HepG2 (cell line): ENCODE measurements around the gene WNK2. TPM values are rescaled to one million over a fixed set of nuclear protein-coding genes. Genes with fewer than 3 reads are reported as not detected.

Experiments
- ATAC-seq: fragments of 200-7000 bp; cut with Tn5 transposase; 3 replicates; pipeline ENCODE4 v1.9.1; 2020; ENCODE audit warnings: mild to moderate bottlenecking, moderate library complexity
- BruUV-seq: library from RNA; stranded (reverse); fragments of 400-500 nt; replicated peaks from 2 replicates; lab custom pipeline; 2021; lab: Mats Ljungman, UMichigan
- CTCF ChIA-PET: fragments of 300-600 bp; formaldehyde crosslinking; extraction: SDS; loops from one replicate; lab custom pipeline; 2021; ENCODE audit warnings: low total read pairs, inconsistent platforms, low intra/inter-chr PET ratio; lab: Yijun Ruan, JAX
- POLR2A ChIA-PET: fragments of 350-600 bp; sonication (Branson Sonifier 250); formaldehyde crosslinking; loops from one replicate; lab custom pipeline; 2020; ENCODE audit warnings: antibody characterized with exemption, inconsistent platforms; lab: Yijun Ruan, JAX
- DNase-seq: peaks from one replicate; pipeline ENCODE4 v3.0.0-alpha.2; 2015; ENCODE audit warnings: low spot score
- FAIRE-seq: peaks from 3 replicates; lab custom pipeline; 2011; peaks lifted over from hg19 to GRCh38; lab: Jason Lieb, UNC
- H2AFZ ChIP-seq: one replicate; pipeline ENCODE4 v1.6.1; 2011; ENCODE audit warnings: low read length, inconsistent platforms
- H3K27ac ChIP-seq: fragments of 300-600 bp; 3 replicates; pipeline ENCODE4 v1.8.0; 2011; ENCODE audit warnings: mixed run types, mild to moderate bottlenecking, mixed read lengths, low read length, inconsistent platforms; ENCODE audit not compliant: insufficient read depth; ENCODE audit errors: extremely low read length
- H3K27me3 ChIP-seq, 2 experiments: fragments of 200-600 bp in 1 of 2; 2 replicates in 1 of 2; 3 replicates in 1 of 2; pipeline versions ENCODE4 v1.6.0 to v1.8.0; 2011; ENCODE audit warnings: low read length in 2 of 2, mild to moderate bottlenecking in 2 of 2, moderate library complexity in 2 of 2, inconsistent platforms in 1 of 2; ENCODE audit not compliant: insufficient read depth in 2 of 2, control insufficient read depth in 1 of 2
- H3K36me3 ChIP-seq, 2 experiments: fragments of 200-600 bp in 1 of 2; replicated peaks in 1 of 2; 2 replicates in 1 of 2; 3 replicates in 1 of 2; pipeline versions ENCODE4 v1.5.1 to v1.8.0; 2011; ENCODE audit warnings: low read length in 2 of 2, inconsistent platforms in 1 of 2; ENCODE audit not compliant: insufficient read depth in 2 of 2, control insufficient read depth in 1 of 2
- H3K4me1 ChIP-seq: 2 replicates; pipeline ENCODE4 v1.5.1; 2012; ENCODE audit warnings: low read length, inconsistent platforms; ENCODE audit not compliant: insufficient read depth
- H3K4me2 ChIP-seq: 2 replicates; pipeline ENCODE4 v1.6.0; 2011; ENCODE audit warnings: low read depth, low read length, inconsistent platforms
- H3K4me3 ChIP-seq, 3 experiments: fragments of 200-600 bp in 1 of 3; sonication (generic), shearing (Covaris generic) in 1 of 3; replicated peaks in 1 of 3; 2 replicates each; pipeline ENCODE4 v1.5.1; 2011 to 2016; ENCODE audit warnings: low read length in 3 of 3, inconsistent platforms in 2 of 3, low read depth in 2 of 3, mild to moderate bottlenecking in 2 of 3, control low read depth in 1 of 3, mixed read lengths in 1 of 3; ENCODE audit not compliant: insufficient read depth in 1 of 3
- H3K79me2 ChIP-seq: one replicate; pipeline ENCODE4 v1.6.1; 2011; ENCODE audit warnings: low read length, inconsistent platforms; ENCODE audit not compliant: insufficient read depth
- H3K9ac ChIP-seq: 2 replicates; pipeline ENCODE4 v1.6.0; 2011; ENCODE audit warnings: mild to moderate bottlenecking, low read depth, low read length, inconsistent platforms; ENCODE audit not compliant: insufficient read depth
- H3K9me3 ChIP-seq: 2 replicates; pipeline ENCODE4 v1.5.1; 2012; ENCODE audit warnings: mild to moderate bottlenecking, low read length
- H4K20me1 ChIP-seq: 2 replicates; pipeline ENCODE4 v1.6.0; 2011; ENCODE audit warnings: inconsistent platforms, mild to moderate bottlenecking, low read length, moderate library complexity; ENCODE audit not compliant: insufficient read depth
- FOSL2 ChIP-seq: sonication (generic); formaldehyde crosslinking; IDR thresholded peaks from 2 replicates; pipeline ENCODE4 v1.4.0; 2020; ENCODE audit warnings: missing genetic modification reagents
- HNF4G ChIP-seq, 2 experiments: sonication (generic) in 1 of 2; formaldehyde crosslinking in 1 of 2; IDR thresholded peaks; 2 replicates each; pipeline versions ENCODE4 v1.4.0 to v1.6.1; 2011 to 2020; ENCODE audit warnings: borderline replicate concordance in 2 of 2, low read depth in 2 of 2, mild to moderate bottlenecking in 2 of 2, low read length in 1 of 2, missing genetic modification reagents in 1 of 2, moderate library complexity in 1 of 2
- ISL2 ChIP-seq: sonication (generic); formaldehyde crosslinking; IDR thresholded peaks from 2 replicates; pipeline ENCODE4 v1.5.0; 2020; ENCODE audit warnings: missing genetic modification reagents
- SMARCE1 ChIP-seq: fragments of 450-650 bp; IDR thresholded peaks from 2 replicates; pipeline ENCODE4 v1.6.1; 2017; ENCODE audit warnings: borderline replicate concordance
- TCF12 ChIP-seq, 2 experiments: fragments of 450-650 bp in 1 of 2; sonication (generic) in 1 of 2; formaldehyde crosslinking in 1 of 2; IDR thresholded peaks; 2 replicates each; pipeline versions ENCODE4 v1.6.1 to v1.8.0; 2017 to 2022; ENCODE audit warnings: antibody characterized with exemption in 1 of 2, mild to moderate bottlenecking in 1 of 2, missing genetic modification reagents in 1 of 2, moderate library complexity in 1 of 2
- ZBTB7A ChIP-seq: sonication (generic); formaldehyde crosslinking; IDR thresholded peaks from 2 replicates; pipeline ENCODE4 v1.8.0; 2022; ENCODE audit warnings: mild to moderate bottlenecking, missing genetic modification reagents
- ZNF879 ChIP-seq: sonication (generic); formaldehyde crosslinking; IDR thresholded peaks from 2 replicates; pipeline ENCODE4 v1.8.1; 2023; ENCODE audit warnings: missing genetic modification reagents
- WGBS: methylation state at CpG from one replicate; pipeline ENCODE4 v1.1.6; 2017; ENCODE audit warnings: low lambda C conversion rate; 5-methylcytosine and 5-hydroxymethylcytosine counted together
- in situ Hi-C: cut with HindIII; loops from 2 replicates; pipeline ENCODE4 v1.10.0; 2017; ENCODE audit warnings: low pct_unique_long_range_greater_than_20kb; ENCODE audit not compliant: extremely low pct_ligation_motif_present
- intact Hi-C: fragments of 100-400 bp; cut with micrococcal nuclease; formaldehyde crosslinking; loops from one replicate; pipeline ENCODE4 v1.10.0; 2022; ENCODE audit not compliant: unreplicated experiment
- polyA plus RNA-seq, 8 experiments: library from polyadenylated mRNA; depleted of rRNA in 3 of 8; stranded (reverse) in 7 of 8; unstranded in 1 of 8; fragments of >200 nt; fragmentation: Illumina TruSeq in 4 of 8; extraction: Trizol in 4 of 8; gene quantifications; 2 replicates each; pipeline versions ENCODE4 v1.2.1 to v1.2.3, GENCODE V29; 2011 to 2016; ENCODE audit warnings: low read depth in 4 of 8, missing spikeins in 1 of 8, mixed read lengths in 1 of 8; ENCODE audit not compliant: insufficient read depth in 1 of 8
- total RNA-seq, 5 experiments: library from RNA; depleted of rRNA; stranded (reverse); fragments of >200 nt; fragmentation: Illumina TruSeq; extraction: Trizol; gene quantifications; 2 replicates each; pipeline ENCODE4 v1.2.3, GENCODE V29; 2016; ENCODE audit warnings: low read depth in 1 of 5

The WNK2 gene
- total and polyA plus RNA-seq, 2 of the 13 experiments (the other 11 are each of a cell fraction or from before 2014, with no cell fraction given): 10.5 to 12.0 TPM

DNA sequence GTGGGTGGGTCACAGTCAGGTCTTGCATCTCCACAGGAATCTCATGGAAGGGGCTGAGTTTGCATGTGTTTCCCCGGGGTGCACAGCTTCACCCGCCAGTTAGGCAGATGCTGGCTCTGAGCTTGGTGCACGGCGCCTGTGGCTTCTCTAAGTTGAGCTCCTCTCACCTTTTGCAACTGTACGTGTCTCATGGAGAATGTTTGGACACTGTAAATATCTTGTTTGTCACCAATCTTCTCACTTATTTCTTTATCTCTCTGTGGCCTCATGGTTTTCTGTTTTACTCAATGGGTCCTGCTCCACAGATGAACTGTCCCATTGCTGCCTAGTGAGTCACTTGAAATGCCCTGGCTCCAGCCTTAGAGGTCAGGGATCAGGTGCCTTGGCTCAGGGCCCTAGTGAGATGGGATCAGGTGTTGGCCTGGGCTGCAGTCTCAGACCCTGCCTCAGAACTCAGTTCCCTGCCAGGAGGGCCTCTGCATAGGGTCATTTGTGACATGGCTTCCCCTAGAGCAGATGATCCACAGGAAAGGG, 61.6 kb downstream of the WNK2 start:
- Histone ChIP-seq H3K4me1 (peaks cover 35% of the 10 kb centered on the region), H2AFZ (no peak overlapping the region), H3K27ac (no peak overlapping the region), H3K4me3 (no peak overlapping the region), H3K9me3 (no peaks in the 10 kb centered on the region), H4K20me1 (no peaks in the 10 kb centered on the region), H3K36me3 (peaks cover 25 to 49% of the 10 kb centered on the region in 2 experiments), H3K27me3 (no peaks in the 10 kb centered on the region), H3K79me2 (no peaks in the 10 kb centered on the region), H3K4me2 (no peak overlapping the region), H3K9ac (no peak overlapping the region)
- ATAC-seq (no peak), FAIRE-seq (no peak), DNase-seq (peak; percentile 15)
- WGBS: 97% methylated on average over 3 of the region's 5 CpGs
- ChIA-PET POLR2A (no interaction called here), CTCF (no interaction called here)
- in situ Hi-C loops: no loop called here
- intact Hi-C loops: loop anchor here (10.0 kb wide), 1 partner anchor 49 kb away; no protein-coding TSS in a partner anchor
- TF ChIP-seq ISL2: no peak
- TF ChIP-seq FOSL2 (CRISPR knock-in tag): 0 out of 2 replicates have a peak, but pooled peaks have one; percentile 22
- no peak for TF ChIP-seq TCF12 (IDR thresholded peaks at IDR 0.05)
- TF ChIP-seq TCF12 (CRISPR knock-in tag; IDR thresholded peaks at IDR 0.05): no peak
- TF ChIP-seq HNF4G (IDR thresholded peaks at IDR 0.05; ENCODE audit: borderline replicate concordance, low read depth, low read length): no peak
- TF ChIP-seq HNF4G (CRISPR knock-in tag; IDR thresholded peaks at IDR 0.05; ENCODE audit: borderline replicate concordance, low read depth): no peak
- BruUV-seq: no TSS peak

DNA sequence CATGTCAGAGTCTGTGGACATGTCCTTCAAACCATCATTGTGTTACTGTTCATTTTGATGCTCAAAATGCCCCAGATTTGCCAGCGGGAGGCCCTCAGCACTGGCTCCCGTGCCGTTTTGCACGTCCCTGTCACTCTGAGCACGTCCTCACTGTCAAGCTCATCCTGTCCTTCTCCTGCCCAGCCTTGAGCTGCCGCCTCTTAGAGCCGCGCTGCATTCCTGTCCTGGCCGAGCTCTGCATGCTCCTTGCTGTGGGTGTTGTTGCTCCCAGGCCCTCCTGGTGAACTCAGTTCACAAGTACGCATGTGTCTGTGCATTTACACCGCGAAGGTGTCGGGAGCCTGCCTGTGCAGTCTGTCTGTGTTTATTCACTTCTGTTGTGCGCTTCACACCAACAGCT, 62.2 kb downstream of the WNK2 start:
- POLR2A ChIA-PET: no interaction called here
- no peaks in the 10 kb centered on the region for H4K20me1 ChIP-seq

More for the DNA sequence above, 62.2 kb downstream of the WNK2 start:
- H3K79me2 ChIP-seq: no peaks in the 10 kb centered on the region
- no peaks in the 10 kb centered on the region for H3K9me3 ChIP-seq
- H3K4me2 ChIP-seq: no peak overlapping the region
- no peak for TF ChIP-seq ZBTB7A (CRISPR knock-in tag)
- TF ChIP-seq HNF4G (IDR thresholded peaks at IDR 0.05; ENCODE audit: borderline replicate concordance, low read depth, low read length): no peak
- no peak for TF ChIP-seq HNF4G (CRISPR knock-in tag; IDR thresholded peaks at IDR 0.05; ENCODE audit: borderline replicate concordance, low read depth)
- no peak for TF ChIP-seq ZNF879 (CRISPR knock-in tag)
- TF ChIP-seq SMARCE1: no peak
- TF ChIP-seq, all 625 proteins: peak for 0
- ATAC-seq (no peak), FAIRE-seq (no peak), DNase-seq (no peak)
- Histone ChIP-seq H3K4me1 (peaks cover 32% of the 10 kb centered on the region), H3K27me3 (no peaks in the 10 kb centered on the region), H2AFZ (no peak overlapping the region), H3K9ac (no peak overlapping the region), H3K4me3 (no peak overlapping the region), H3K27ac (no peak overlapping the region), H3K36me3 (peaks cover 25 to 49% of the 10 kb centered on the region in 2 experiments)
- 96% methylated on average over 14 of the region's 14 CpGs for WGBS
- BruUV-seq: no TSS peak
- intact Hi-C loops: loop anchor here (10.0 kb wide), 1 partner anchor 49 kb away; no protein-coding TSS in a partner anchor
- in situ Hi-C loops: no loop called here
- CTCF ChIA-PET: no interaction called here
